GM12892 (cell line): ENCODE measurements around the gene RER1.

Experiments
- POLR2A ChIP-seq: IDR thresholded peaks from 2 replicates; pipeline ENCODE4 v1.6.1; 2011; ENCODE audit warnings: low read depth, low read length, control low read depth
- TAF1 ChIP-seq: IDR thresholded peaks from 2 replicates; pipeline ENCODE4 v1.6.1; 2011; ENCODE audit warnings: low read depth, mild to moderate bottlenecking, control low read depth, low read length, borderline replicate concordance

GRCh38 chr1:2392686-2393085, 1.0 kb downstream of the RER1 start:
- no peak for TF ChIP-seq TAF1
- no peak for TF ChIP-seq POLR2A
